Esophagus squamous epithelium (tissue), 5 donors: ENCODE data around the gene RGMA. TPM values are rescaled to one million over a fixed set of nuclear protein-coding genes. Genes with fewer than 3 reads are reported as not detected.

ENCODE experiments used
- DNase-seq: peaks from one replicate; lab custom pipeline; 2025; lab: John Stamatoyannopoulos, UW
- H3K27ac ChIP-seq, 4 donors: fragments of 200-600 bp; sonication (generic); one replicate each; pipeline ENCODE4 v1.5.1; 2016 to 2019; ENCODE audit warnings: mild to moderate bottlenecking in 1 of 4
- H3K27me3 ChIP-seq, 4 donors: fragments of 200-600 bp; sonication (generic); 1 replicate in 3 of 4; 2 replicates in 1 of 4; pipeline versions ENCODE4 v1.5.1 to v1.6.0; 2017 to 2021; ENCODE audit warnings: antibody characterized with exemption in 1 of 4
- H3K36me3 ChIP-seq, 3 donors: fragments of 200-600 bp; sonication (generic); one replicate each; pipeline ENCODE4 v1.5.1; 2016 to 2019
- H3K4me1 ChIP-seq, 3 donors: fragments of 200-600 bp; sonication (generic); one replicate each; pipeline ENCODE4 v1.5.1; 2017 to 2019
- H3K4me3 ChIP-seq, 4 donors: fragments of 200-600 bp; sonication (generic); 1 replicate in 3 of 4; 2 replicates in 1 of 4; pipeline ENCODE4 v1.5.1; 2016 to 2019; ENCODE audit warnings: mild to moderate bottlenecking in 2 of 4, moderate library complexity in 1 of 4
- H3K9me3 ChIP-seq, 3 donors: fragments of 200-600 bp; sonication (generic); one replicate each; pipeline ENCODE4 v1.5.1; 2016 to 2019
- CTCF ChIP-seq, 6 experiments: fragments of 450-650 bp in 4 of 6; fragments of 200-600 bp in 2 of 6; sonication (generic) in 2 of 6; IDR thresholded peaks; one replicate each; pipeline ENCODE4 v1.5.1; 2016 to 2019; ENCODE audit warnings: antibody characterized with exemption in 6 of 6, mild to moderate bottlenecking in 4 of 6, moderate library complexity in 4 of 6
- POLR2A ChIP-seq, 4 donors: fragments of 450-650 bp; IDR thresholded peaks; one replicate each; pipeline ENCODE4 v1.6.1; 2017; ENCODE audit warnings: antibody characterized with exemption in 4 of 4, mild to moderate bottlenecking in 4 of 4, moderate library complexity in 3 of 4
- WGBS, 2 donors: methylation state at CpG; one replicate each; pipeline ENCODE4 v1.1.5; 2018; 5-methylcytosine and 5-hydroxymethylcytosine counted together
- intact Hi-C: fragments of 100-400 bp; cut with DNase I; formaldehyde crosslinking; loops from one replicate; pipeline ENCODE4 v1.15.0; 2022
- total RNA-seq, 4 donors: library from RNA; depleted of rRNA; stranded (reverse); fragments of >200 nt; gene quantifications; one replicate each; pipeline ENCODE4 v1.1.0, GENCODE V29; 2016
- donor health status: DM: yes; HTN: yes; CAD: no.

Gene RGMA
- total RNA-seq, 4 donors from 2014 or later, result 18.8 to 74.7 (median 47.1) TPM

- intact Hi-C loops, result no loop called here
- Histone ChIP-seq H3K36me3 (peaks cover 0 to 10% (median 0%) of the 10 kb centered on the region in 3 donors), H3K9me3 (no peaks in the 10 kb centered on the region), H3K27me3 (peaks cover 0 to 28% (median 0%) of the 10 kb centered on the region in 4 donors), H3K4me3 (no peak overlapping the region), H3K27ac (no peak overlapping the region), H3K4me1 (no peaks in the 10 kb centered on the region)
- whole genome bisulfite sequencing, 2 donors, result 52 to 55% methylated on average over 20 to 37 of the region's 46 CpGs
- no peak for DNase-seq
- TF ChIP-seq POLR2A (IDR thresholded peaks at IDR 0.05), result no peak
- no peak for TF ChIP-seq CTCF (IDR thresholded peaks at IDR 0.05)
These were observed 20.5 kb upstream of the RGMA start for GRCh38 chr15:93109336-93110102.

- TF ChIP-seq POLR2A (IDR thresholded peaks at IDR 0.05) (no peak), CTCF (IDR thresholded peaks at IDR 0.05) (no peak)
- intact Hi-C loops, result no loop called here
- H3K27me3 ChIP-seq, result peaks cover 0 to 28% (median 0%) of the 10 kb centered on the region in 4 donors
- no peak overlapping the region for H3K4me3 ChIP-seq
- no peak for DNase-seq
- peaks cover 0 to 4% (median 0%) of the 10 kb centered on the region in 3 donors for H3K9me3 ChIP-seq
- 74 to 90% methylated on average over 2 of the region's 2 CpGs for WGBS, 2 donors
- no peaks in the 10 kb centered on the region for H3K4me1 ChIP-seq
- no peak overlapping the region for H3K27ac ChIP-seq
- peaks cover 0 to 10% (median 0%) of the 10 kb centered on the region in 3 donors for H3K36me3 ChIP-seq
These were observed 18.6 kb upstream of the RGMA start for GRCh38 chr15:93107646-93108045.

GRCh38 chr15:93105485-93105884 lies 16.5 kb upstream of the RGMA start:
- intact Hi-C loops, result no loop called here
- peaks cover 0 to 10% (median 0%) of the 10 kb centered on the region in 3 donors for H3K36me3 ChIP-seq
- 57 to 94% methylated on average over 2 of the region's 2 CpGs for WGBS, 2 donors
- no peak overlapping the region for H3K27ac ChIP-seq
- H3K27me3 ChIP-seq, result peaks cover 0 to 27% (median 0%) of the 10 kb centered on the region in 4 donors
- no peak for TF ChIP-seq CTCF (IDR thresholded peaks at IDR 0.05)
- no peak for TF ChIP-seq POLR2A (IDR thresholded peaks at IDR 0.05)
- H3K4me3 ChIP-seq, result no peak overlapping the region
- peaks cover 0 to 4% (median 0%) of the 10 kb centered on the region in 3 donors for H3K9me3 ChIP-seq
- H3K4me1 ChIP-seq, result no peaks in the 10 kb centered on the region
- no peak for DNase-seq

- WGBS, 2 donors, result 90 to 100% methylated on average over 2 of the region's 2 CpGs
- Histone ChIP-seq H3K9me3 (peaks cover 0 to 4% (median 0%) of the 10 kb centered on the region in 3 donors), H3K36me3 (peaks cover 0 to 10% (median 0%) of the 10 kb centered on the region in 3 donors), H3K27me3 (peaks cover 0 to 11% (median 0%) of the 10 kb centered on the region in 4 donors), H3K4me1 (no peaks in the 10 kb centered on the region), H3K4me3 (no peak overlapping the region), H3K27ac (no peak overlapping the region)
- no peak for DNase-seq
- TF ChIP-seq POLR2A (IDR thresholded peaks at IDR 0.05) (no peak), CTCF (IDR thresholded peaks at IDR 0.05) (no peak)
- intact Hi-C loops, result no loop called here
These were observed 14.8 kb upstream of the RGMA start for GRCh38 chr15:93103823-93104222.

GRCh38 chr15:93102211-93102610 lies 13.2 kb upstream of the RGMA start:
- intact Hi-C loops, result no loop called here
- WGBS, 2 donors, result 79 to 91% methylated on average over 7 of the region's 7 CpGs

More at GRCh38 chr15:93102211-93102610, 13.2 kb upstream of the RGMA start:
- H3K4me1 ChIP-seq, result no peaks in the 10 kb centered on the region
- TF ChIP-seq CTCF (IDR thresholded peaks at IDR 0.05) (no peak), POLR2A (IDR thresholded peaks at IDR 0.05) (no peak)
- peaks cover 0 to 4% (median 0%) of the 10 kb centered on the region in 3 donors for H3K9me3 ChIP-seq
- peaks cover 0 to 3% (median 0%) of the 10 kb centered on the region in 3 donors for H3K36me3 ChIP-seq
- no peaks in the 10 kb centered on the region for H3K27me3 ChIP-seq
- no peak for DNase-seq
- no peak overlapping the region for H3K27ac ChIP-seq
- H3K4me3 ChIP-seq, result no peak overlapping the region
